Subcutaneous abdominal adipose tissue (tissue), 5 donors: Measurements from ENCODE around the gene PLA2G4A.

Experiments
- H3K27ac ChIP-seq: one replicate; pipeline ENCODE4 v1.7.0; 2013; ENCODE audit warnings: low read depth, mild to moderate bottlenecking, inconsistent platforms, low read length, moderate library complexity
- H3K27me3 ChIP-seq, 5 donors: one replicate each; pipeline ENCODE4 v1.7.0; 2013; ENCODE audit warnings: low read length in 5 of 5, inconsistent platforms in 1 of 5; ENCODE audit not compliant: control insufficient read depth in 5 of 5, insufficient read depth in 4 of 5
- H3K36me3 ChIP-seq, 5 donors: one replicate each; pipeline ENCODE4 v1.7.0; 2013; ENCODE audit warnings: low read length in 5 of 5; ENCODE audit not compliant: control insufficient read depth in 5 of 5, insufficient read depth in 5 of 5
- H3K4me1 ChIP-seq, 5 donors: one replicate each; pipeline ENCODE4 v1.7.0; 2013; ENCODE audit warnings: low read length in 5 of 5, mild to moderate bottlenecking in 3 of 5, moderate library complexity in 1 of 5; ENCODE audit not compliant: control insufficient read depth in 5 of 5, insufficient read depth in 5 of 5
- H3K4me3 ChIP-seq, 5 donors: one replicate each; pipeline ENCODE4 v1.7.0; 2013; ENCODE audit warnings: low read length in 5 of 5, low read depth in 1 of 5
- H3K9ac ChIP-seq, 5 donors: one replicate each; pipeline ENCODE4 v1.7.0; 2013; ENCODE audit warnings: low read length in 5 of 5, mild to moderate bottlenecking in 4 of 5, moderate library complexity in 3 of 5
- H3K9me3 ChIP-seq, 5 donors: one replicate each; pipeline ENCODE4 v1.7.0; 2013; ENCODE audit warnings: low read length in 5 of 5; ENCODE audit not compliant: control insufficient read depth in 5 of 5
- donor health status: healthy.
- donor health status: healthy.
- donor health status: healthy.
- donor health status: healthy.
- donor health status: healthy.

PLA2G4A gene

GRCh38 chr1:186819563-186819962, 9.2 kb upstream of the PLA2G4A start:
- Histone ChIP-seq H3K9me3 (no peaks in the 10 kb centered on the region), H3K4me3 (no peak overlapping the region), H3K27me3 (no peaks in the 10 kb centered on the region), H3K36me3 (no peaks in the 10 kb centered on the region), H3K27ac (no peak overlapping the region), H3K9ac (no peak overlapping the region), H3K4me1 (no peaks in the 10 kb centered on the region)

- Histone ChIP-seq H3K27me3 (no peaks in the 10 kb centered on the region), H3K27ac (peak overlapping the region; percentile 91), H3K4me3 (peak overlapping the region; percentile 70 to 98 (median 95)), H3K9ac (peak overlapping the region in 3 of 5 donors; percentile 83 to 93 (median 89)), H3K36me3 (no peaks in the 10 kb centered on the region), H3K4me1 (peaks cover 0 to 14% (median 2%) of the 10 kb centered on the region in 5 donors), H3K9me3 (no peaks in the 10 kb centered on the region)
Observed at GRCh38 chr1:186829686-186830587, 1.2 kb downstream of the PLA2G4A start.

GRCh38 chr1:186831168-186831567, 2.4 kb downstream of the PLA2G4A start:
- Histone ChIP-seq H3K27ac (no peak overlapping the region), H3K36me3 (no peaks in the 10 kb centered on the region), H3K27me3 (no peaks in the 10 kb centered on the region)

GRCh38 chr1:186834399-186834958, 5.7 kb downstream of the PLA2G4A start:
- Histone ChIP-seq H3K27me3 (no peaks in the 10 kb centered on the region), H3K9me3 (no peaks in the 10 kb centered on the region), H3K4me3 (no peak overlapping the region), H3K36me3 (no peaks in the 10 kb centered on the region), H3K27ac (no peak overlapping the region), H3K4me1 (peaks cover 3 to 24% (median 9%) of the 10 kb centered on the region in 5 donors), H3K9ac (no peak overlapping the region)

More at GRCh38 chr1:186831168-186831567, 2.4 kb downstream of the PLA2G4A start:
- Histone ChIP-seq H3K9me3 (no peaks in the 10 kb centered on the region), H3K4me1 (peaks cover 0 to 14% (median 2%) of the 10 kb centered on the region in 5 donors), H3K4me3 (no peak overlapping the region), H3K9ac (no peak overlapping the region)

- peaks cover 3 to 17% (median 8%) of the 10 kb centered on the region in 5 donors for H3K4me1 ChIP-seq
- H3K9me3 ChIP-seq: no peaks in the 10 kb centered on the region
- H3K9ac ChIP-seq: no peak overlapping the region
Observed at GRCh38 chr1:186835448-186835847, 6.7 kb downstream of the PLA2G4A start.

GRCh38 chr1:186837806-186838205, 9.1 kb downstream of the PLA2G4A start:
- H3K27me3 ChIP-seq: no peaks in the 10 kb centered on the region
- H3K4me1 ChIP-seq: peaks cover 3 to 25% (median 17%) of the 10 kb centered on the region in 5 donors
- H3K36me3 ChIP-seq: no peaks in the 10 kb centered on the region
- H3K9me3 ChIP-seq: no peaks in the 10 kb centered on the region
- no peak overlapping the region for H3K4me3 ChIP-seq
- H3K27ac ChIP-seq: no peak overlapping the region
- peak overlapping the region in 1 of 5 donors; percentile 48 for H3K9ac ChIP-seq

More at GRCh38 chr1:186835448-186835847, 6.7 kb downstream of the PLA2G4A start:
- H3K36me3 ChIP-seq: no peaks in the 10 kb centered on the region
- H3K27ac ChIP-seq: no peak overlapping the region
- no peak overlapping the region for H3K4me3 ChIP-seq
- no peaks in the 10 kb centered on the region for H3K27me3 ChIP-seq

- peaks cover 3 to 27% (median 17%) of the 10 kb centered on the region in 5 donors for H3K4me1 ChIP-seq
- H3K36me3 ChIP-seq: no peaks in the 10 kb centered on the region
- H3K27ac ChIP-seq: no peak overlapping the region
- H3K9me3 ChIP-seq: no peaks in the 10 kb centered on the region
- H3K27me3 ChIP-seq: no peaks in the 10 kb centered on the region
- no peak overlapping the region for H3K9ac ChIP-seq
- no peak overlapping the region for H3K4me3 ChIP-seq
Observed at GRCh38 chr1:186838380-186839040, 9.8 kb downstream of the PLA2G4A start.

- Histone ChIP-seq H3K27ac (no peak overlapping the region), H3K9me3 (no peaks in the 10 kb centered on the region), H3K4me3 (no peak overlapping the region), H3K9ac (no peak overlapping the region), H3K36me3 (no peaks in the 10 kb centered on the region), H3K27me3 (no peaks in the 10 kb centered on the region), H3K4me1 (peaks cover 3 to 27% (median 17%) of the 10 kb centered on the region in 5 donors)
Observed at GRCh38 chr1:186839041-186839400, 10.3 kb downstream of the PLA2G4A start.

- Histone ChIP-seq H3K9ac (no peak overlapping the region), H3K27ac (no peak overlapping the region), H3K27me3 (no peaks in the 10 kb centered on the region), H3K9me3 (no peaks in the 10 kb centered on the region), H3K36me3 (no peaks in the 10 kb centered on the region), H3K4me3 (no peak overlapping the region), H3K4me1 (peaks cover 3 to 34% (median 27%) of the 10 kb centered on the region in 5 donors)
Observed at GRCh38 chr1:186841599-186841998, 12.8 kb downstream of the PLA2G4A start.

- Histone ChIP-seq H3K27ac (peak overlapping the region; percentile 6), H3K4me3 (no peak overlapping the region), H3K4me1 (peaks cover 3 to 36% (median 27%) of the 10 kb centered on the region in 5 donors), H3K9me3 (no peaks in the 10 kb centered on the region), H3K27me3 (no peaks in the 10 kb centered on the region), H3K36me3 (no peaks in the 10 kb centered on the region), H3K9ac (peak overlapping the region in 1 of 5 donors; percentile 37)
Observed at GRCh38 chr1:186842547-186842946, 13.8 kb downstream of the PLA2G4A start.
